GM18868 (cell line): ENCODE results near the gene ADARB2.
"Not testable (repeated sequence)": the region's sequence is repeated elsewhere in the genome, so short reads cannot be mapped to it uniquely, and the experiment has no call there.

Experiments used
- ATAC-seq: cut with Tn5 transposase; IDR thresholded peaks from one replicate; pipeline ENCODE4 v1.9.1; 2021; ENCODE audit warnings: mild to moderate bottlenecking, moderate library complexity; ENCODE audit not compliant: unreplicated experiment

ADARB2 gene

DNA sequence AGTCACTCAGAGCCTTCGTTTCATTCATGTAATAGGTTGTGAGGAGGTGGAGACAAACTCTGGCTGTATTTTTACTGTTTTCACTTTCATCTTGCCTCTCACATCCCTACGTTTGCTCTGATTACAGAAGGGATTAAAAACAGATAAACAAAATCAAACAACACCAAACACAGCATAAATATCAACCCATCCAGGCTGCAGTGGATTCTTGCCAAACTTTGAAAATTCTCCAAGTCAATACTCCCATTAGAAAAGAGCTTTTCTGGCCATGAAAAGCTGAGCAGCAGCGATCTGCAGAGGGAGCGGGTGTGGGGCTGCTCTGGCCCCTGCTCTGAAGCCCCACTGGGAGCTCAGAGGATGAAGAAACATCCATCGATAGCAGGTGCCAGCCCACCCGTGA is 397.9 kb downstream of the ADARB2 start:
- ATAC-seq = no peak

DNA sequence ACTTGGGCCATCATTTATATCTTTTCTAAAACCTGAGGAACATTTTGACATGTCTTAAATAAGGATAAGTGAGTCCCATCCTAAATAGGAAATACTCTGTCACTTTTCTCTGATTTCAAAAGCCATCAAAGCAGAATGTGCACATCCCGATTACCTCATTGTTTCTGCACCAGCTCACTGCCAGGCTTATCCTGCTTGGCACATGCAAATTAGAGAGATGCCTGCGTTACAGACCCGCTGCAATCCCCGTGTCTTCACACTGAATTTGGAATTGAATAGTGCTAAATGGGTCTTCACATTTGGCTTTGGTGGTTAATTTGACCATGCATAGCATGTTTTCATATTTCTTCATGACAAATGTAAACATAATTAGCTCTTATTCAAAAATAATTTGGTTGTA is 401.7 kb downstream of the ADARB2 start:
- ATAC-seq = no peak

DNA sequence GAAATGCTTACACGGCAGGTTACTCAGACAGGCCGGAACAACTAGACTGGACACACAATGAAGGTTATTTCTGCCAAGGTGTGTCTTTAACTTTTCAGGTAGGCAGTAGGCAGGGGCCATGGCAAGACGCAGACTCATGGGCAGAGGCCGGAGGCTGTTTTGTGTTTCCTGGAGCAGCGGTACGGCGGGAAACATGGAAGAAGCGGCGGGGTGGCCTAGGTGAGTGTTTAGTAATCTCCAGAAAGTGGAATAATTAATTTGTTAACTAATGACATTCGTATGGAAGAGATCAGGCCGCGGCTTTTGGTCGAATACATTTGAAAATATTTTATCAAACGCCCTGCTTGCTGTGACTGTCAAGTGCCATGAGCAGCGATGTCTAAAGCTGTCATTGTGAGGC is 403.3 kb downstream of the ADARB2 start:
- ATAC-seq = no peak

DNA sequence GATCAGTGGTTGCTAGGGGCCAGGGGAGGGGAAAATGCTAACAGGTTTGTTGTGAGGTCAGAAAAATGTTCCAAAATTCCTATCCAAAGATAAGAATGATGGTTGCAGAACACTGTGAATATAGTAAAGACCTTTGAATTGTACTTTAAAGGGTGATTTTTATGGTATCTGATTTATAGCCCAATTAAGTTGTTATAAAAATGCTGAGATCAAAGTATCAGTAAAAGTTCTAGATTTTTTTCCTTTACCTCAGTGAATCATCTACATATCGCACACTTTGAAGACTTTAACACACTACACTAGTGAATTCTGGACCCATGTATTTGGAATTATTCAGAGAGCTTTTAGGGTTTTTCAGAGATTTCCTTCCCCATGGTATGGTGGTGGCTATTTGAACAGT is 405.8 kb downstream of the ADARB2 start:
- ATAC-seq = no peak

DNA sequence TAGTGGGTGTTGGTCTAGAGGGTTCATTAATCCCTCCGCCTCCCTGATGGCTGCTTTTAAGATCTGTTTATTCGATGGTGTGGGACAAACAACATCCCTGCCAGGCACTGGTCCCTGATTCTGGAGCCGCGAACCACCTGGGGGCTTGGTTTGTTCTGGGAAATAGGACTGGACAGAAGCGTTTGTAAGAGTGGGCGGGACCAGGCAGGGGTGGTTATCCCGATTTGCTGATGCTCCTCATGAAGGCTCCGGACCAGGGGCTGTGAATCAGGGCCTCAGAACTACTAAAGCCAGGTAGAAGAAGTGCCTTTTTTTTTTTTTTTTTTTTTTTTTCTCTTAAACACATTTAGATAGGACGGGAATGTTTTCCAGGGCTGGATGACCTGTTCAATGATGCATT is 407.7 kb downstream of the ADARB2 start:
- no peak for ATAC-seq

DNA sequence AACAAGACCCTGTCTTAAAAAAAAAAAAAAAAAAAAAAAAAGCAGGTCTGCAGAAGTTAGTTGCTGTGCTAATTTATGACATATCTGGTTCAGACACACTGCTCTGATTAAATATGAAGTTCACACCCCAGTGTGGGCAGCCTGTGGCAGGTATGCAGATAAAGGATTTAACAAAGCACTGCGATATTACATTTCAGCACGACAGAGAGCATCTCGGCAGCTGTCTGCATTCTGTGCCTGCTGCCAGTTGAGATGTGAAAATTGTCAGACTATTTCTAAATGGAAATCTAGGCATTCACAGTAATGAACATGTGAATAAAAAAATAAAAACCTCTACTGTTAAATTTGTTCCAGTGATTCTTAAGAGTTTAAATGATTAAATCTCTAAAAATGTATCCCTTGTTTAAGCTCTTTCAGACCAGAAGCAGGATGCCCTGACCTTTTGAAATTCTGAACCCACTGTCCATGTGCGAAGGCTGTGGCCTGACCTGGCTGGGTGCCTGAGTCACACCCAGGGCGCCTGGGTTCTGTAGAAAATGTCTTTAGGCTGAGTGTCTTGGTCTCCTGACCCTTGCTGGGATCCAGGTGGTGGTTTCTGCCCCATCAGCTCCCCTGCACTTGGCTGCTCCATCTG is 408.2 kb downstream of the ADARB2 start:
- no peak for ATAC-seq

DNA sequence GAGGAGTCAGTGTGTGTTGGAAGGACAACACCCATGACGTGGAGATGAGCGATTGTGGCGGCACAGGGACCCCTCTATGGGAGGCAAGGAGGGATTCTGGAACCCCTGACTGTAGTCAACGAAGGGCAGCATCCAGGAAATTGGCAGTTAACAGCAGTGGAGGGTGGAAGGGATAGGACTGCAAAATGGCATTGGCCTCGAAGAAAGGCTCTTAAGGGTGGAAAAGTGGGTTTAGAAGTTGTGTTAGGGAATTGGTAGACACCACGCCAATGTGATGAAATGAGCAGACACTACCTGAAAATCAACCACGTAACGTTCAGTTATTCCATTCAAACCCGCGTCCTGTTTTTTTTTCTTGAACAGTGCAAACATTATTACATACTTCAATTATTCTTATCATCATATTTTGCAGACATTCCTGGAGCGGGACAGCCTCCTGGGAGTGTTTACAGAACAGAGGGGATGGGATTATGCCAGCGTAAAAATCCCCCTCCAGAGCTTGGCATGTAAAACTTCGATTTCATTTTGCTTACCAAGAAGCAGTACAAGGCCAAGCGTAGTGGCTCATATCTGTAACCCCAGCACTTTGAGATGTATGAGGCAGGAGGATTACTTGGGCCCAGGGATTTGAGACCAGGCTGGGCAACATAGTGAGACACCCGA is 409.0 kb downstream of the ADARB2 start:
- no peak for ATAC-seq

DNA sequence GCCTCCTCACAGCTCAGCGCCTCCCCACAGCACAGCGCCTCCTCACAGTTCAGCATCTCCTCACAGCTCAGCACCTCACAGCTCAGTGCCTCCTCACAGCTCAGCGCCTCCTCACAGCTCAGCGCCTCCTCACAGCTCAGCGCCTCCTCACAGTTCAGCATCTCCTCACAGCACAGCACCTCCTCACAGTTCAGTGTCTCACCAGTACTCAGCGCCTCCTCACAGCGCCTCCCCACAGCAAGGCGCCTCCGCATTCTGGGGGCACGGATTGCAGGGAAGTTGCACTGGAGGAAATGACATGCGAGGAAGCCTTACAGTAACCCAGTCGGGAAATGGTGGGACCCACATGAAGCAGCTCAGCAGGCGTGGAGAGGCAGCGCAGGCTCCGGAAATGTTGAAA is 409.6 kb downstream of the ADARB2 start:
- no peak for ATAC-seq

DNA sequence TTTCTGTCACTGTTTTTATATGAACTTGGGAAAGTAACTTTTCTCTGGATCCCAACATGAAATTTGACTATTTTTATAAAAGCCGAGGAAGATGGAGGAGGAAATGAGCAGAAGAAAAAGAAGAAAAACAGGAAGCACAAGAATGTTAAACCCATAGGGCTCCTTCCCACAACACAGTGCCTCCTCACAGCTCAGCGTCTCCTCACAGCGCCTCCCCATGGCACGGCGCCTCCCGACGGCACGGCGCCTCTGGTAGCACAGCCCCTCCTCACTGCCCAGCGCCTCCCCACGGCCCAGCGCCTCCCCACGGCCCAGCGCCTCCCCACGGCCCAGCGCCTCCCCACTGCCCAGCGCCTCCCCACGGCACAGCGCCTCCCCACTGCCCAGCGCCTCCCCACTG is 410.8 kb downstream of the ADARB2 start:
- ATAC-seq = not testable (repeated sequence)

DNA sequence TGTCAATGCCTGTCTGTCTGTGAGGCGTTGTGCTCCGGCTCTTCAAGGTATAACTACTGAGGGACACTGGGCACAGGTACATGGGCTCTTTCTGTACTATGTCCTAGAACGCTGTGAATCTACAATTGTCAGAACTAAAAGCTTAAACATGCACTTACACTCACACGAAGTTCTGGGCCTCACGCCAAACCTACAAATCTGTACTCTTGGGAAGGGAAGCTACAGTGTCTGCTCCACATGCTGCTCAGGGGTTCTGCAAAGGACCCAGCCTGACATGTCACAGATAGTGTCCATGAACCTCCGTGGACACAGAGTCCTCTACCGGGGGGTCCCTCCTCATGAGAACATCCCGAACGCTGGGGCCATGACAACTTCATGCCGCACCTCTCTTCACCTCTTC is 412.4 kb downstream of the ADARB2 start:
- ATAC-seq = no peak

DNA sequence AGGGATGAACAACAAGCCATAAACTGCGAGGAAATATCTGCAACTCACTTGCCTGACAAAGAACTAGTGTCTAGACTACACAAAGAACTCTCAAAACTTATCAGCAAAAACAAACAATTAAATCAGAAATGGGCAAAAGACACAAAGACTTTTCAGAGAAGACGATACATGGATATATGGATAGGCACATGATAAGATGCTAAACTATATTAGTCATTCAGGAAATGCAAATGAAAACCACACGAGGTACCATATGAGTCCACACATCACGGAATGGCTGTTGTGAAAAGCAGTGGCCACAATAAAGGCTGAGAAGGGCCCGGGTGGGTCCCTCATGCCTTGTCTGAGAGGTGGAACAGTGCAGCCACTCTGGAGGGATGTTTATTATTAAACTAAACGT is 413.4 kb downstream of the ADARB2 start:
- no peak for ATAC-seq

DNA sequence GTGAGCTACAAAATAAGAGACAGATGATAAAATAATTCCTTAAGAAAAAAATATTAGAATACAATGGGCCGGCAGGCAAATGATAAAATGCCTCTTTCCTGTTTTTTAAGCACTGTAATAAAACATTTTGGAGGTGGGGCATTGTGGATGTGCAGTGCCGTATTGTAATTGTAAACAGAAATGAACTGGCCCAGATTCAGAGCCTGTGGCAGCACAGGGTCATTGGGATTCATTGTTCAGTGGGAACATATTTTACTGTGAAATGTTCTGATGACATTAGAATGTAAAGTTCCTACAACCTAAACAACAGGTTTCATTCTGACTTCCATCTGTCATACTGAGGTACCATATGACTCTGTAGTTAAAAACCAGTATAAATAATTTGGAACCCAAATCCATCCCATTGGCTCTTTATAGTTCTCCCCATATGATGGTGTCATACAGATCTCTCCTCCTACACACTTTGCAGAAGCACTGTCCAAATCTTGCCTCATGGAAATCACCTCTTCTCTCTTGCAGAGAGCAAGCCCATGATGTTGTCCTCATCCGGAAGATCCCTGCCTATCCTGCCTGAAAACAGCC is 416.5 kb downstream of the ADARB2 start:
- ATAC-seq = no peak

DNA sequence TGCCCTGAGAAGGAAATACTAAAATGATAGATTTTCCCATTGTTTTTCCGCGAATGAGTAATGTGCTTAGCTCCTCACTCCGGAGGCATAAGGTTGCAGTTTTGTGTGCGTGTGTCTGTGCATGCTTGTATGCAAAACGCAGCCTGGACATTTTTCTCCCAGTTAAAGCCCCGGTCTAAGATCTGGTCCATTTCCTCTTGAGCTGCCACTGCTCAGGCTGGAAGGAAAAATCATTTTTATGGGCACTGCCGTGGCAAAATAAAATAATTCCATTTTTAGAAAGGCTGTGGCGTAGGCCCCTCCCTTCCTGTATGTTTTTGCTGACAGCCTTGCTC is 420.5 kb downstream of the ADARB2 start:
- no peak for ATAC-seq

DNA sequence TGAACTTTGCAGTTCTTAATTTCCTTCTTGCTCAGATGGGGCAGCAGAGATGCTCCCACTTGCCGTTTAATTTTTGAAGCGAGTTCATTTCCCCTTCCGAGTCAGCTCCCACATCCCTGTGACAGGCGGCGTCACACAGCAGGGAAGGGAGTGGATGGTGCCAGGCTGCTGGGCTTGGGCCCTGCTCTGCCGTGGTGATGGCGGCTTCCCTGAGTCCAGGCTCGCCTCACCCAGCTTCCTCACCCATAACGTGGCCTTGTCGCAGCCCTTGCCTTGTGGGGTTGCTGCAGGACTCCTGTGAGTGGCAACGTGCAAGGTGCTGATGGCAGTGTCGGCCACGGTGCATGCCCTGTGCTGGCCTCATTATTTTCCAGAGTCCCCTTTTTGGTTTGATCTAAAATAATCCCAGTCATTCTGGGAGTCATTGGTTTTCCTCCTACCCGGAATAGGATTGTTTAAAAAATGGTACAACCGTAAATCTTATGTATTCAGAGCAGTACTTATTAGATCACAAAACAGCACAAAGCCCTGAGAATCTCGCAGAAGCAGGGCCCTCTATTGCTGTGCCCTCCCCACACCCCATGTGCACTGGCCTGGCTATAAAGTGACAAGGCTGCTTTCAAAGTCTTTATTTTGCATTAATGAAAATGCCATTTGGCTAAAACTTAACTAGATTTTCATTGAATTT is 421.1 kb downstream of the ADARB2 start:
- no peak for ATAC-seq

DNA sequence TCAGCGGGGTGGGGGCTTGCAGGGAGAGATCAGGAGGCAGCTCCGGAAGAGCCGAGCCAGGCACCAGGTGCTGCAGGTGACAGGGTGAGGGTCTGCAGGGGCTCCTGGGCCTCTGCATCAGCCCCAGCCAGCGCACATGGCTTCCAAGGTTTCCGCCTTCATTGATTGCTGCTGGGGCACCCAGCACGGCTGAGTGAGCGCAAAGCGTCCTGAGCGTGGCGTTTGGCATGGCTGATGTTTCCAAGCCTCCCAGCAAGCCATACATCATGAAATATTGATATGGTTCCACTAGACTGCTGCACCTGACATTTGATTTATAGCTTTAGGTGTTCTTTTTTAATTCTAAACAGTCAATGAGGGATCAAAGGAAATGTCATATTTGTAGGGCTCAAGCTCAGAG is 422.1 kb downstream of the ADARB2 start:
- ATAC-seq = no peak

DNA sequence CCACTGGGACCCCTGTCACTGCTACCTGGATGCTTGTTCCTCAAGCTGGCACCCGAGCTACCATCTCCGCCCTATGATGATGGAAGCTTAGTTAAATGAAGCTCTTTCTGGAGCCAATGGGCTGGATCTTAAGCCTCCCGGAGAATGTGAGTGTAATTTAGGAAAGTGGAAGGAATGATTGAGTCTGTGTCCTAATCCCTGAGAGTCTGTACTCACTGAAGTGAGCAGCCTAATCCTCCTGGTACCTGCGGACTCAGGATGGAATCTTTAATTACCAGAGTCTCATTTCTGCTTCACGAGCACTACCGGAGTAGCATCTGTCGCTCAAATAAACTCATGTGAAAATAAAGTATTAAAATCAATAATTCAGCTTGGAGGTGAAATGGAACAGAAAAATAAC is 425.6 kb downstream of the ADARB2 start:
- ATAC-seq = no peak

DNA sequence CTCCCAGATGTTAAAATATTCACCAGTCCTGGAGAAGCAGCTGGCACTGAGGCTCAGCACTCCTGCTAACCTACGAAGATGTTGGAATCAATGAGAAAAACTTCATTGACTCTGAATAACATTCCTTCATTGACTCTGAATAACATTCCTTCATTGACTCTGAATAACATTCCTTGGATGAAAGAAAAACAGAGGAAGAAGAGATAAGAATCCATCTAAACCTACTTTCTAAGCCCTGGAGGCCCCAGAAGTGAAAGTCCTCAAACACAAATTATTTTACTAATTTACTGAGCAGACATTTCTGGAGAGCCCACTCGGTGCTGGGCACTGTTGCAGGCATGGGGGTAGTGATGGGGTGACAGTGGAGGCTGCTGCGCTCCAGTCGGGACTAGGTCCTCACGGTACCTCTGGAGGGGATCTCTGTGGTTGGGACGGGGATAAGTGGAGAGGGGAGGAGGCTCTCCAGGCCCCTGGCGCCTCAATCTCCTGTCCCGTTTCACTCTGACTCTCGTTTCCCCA is 427.0 kb downstream of the ADARB2 start:
- no peak for ATAC-seq

DNA sequence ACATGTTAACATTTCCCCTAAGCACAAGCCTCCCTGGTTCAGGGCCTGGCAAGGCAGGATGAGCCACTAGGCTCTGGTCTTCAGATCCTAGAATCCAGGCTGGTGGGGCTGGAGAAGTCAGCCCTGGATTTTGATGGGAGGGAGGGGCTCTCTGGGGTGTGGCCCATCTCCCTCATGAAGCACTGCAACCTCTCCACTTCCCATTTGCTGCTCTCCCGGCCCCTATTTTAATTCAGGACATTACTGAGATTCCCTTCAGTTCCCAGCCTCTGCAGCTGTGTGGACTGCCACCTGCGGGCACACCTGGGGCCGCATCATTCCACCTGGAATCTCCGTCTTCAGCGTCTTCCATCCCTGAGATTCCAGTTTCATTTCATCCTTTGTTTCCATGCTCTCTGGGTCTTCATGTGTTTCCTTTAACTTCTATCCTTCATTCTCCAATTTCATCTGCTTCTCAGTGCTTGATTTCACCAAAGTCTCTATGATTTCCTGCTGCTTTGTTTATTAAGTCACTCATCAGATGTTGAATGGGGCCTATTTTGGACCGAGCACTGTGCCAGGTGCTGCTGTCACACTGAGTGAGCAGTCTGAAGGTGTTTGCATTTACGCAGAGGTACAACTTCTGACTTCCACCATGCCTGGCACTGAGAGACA is 427.6 kb downstream of the ADARB2 start:
- no peak for ATAC-seq

DNA sequence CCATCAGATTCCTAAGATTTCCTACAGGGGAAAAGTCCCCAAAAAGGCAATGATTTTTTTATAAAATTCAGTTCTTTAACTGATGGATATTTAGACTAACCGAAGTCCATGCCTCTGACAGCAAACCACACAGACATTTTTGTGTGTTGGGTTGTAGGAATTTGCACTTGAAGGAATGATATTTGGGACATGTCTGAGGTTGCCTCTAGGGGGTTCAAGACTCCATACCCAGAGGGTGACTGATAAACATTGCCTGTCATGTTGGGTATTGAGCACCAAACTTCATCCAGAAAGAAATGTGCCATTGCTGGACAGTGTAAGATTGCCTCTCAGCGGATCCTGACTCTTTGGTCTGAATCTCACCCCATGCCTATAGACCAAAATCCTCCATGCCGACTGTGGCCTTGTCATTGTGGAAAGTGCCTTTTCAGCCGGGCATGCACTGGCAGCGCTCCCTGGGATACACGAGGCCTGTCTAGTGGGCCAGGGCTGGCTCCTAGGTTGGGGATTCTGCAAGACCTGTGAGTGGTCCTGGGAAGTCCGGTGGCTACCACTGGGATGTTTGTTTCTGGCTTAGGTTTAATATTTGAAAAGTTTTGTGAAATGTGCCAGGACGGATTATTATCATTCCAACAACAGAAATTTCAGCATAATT is 428.2 kb downstream of the ADARB2 start:
- ATAC-seq = no peak

DNA sequence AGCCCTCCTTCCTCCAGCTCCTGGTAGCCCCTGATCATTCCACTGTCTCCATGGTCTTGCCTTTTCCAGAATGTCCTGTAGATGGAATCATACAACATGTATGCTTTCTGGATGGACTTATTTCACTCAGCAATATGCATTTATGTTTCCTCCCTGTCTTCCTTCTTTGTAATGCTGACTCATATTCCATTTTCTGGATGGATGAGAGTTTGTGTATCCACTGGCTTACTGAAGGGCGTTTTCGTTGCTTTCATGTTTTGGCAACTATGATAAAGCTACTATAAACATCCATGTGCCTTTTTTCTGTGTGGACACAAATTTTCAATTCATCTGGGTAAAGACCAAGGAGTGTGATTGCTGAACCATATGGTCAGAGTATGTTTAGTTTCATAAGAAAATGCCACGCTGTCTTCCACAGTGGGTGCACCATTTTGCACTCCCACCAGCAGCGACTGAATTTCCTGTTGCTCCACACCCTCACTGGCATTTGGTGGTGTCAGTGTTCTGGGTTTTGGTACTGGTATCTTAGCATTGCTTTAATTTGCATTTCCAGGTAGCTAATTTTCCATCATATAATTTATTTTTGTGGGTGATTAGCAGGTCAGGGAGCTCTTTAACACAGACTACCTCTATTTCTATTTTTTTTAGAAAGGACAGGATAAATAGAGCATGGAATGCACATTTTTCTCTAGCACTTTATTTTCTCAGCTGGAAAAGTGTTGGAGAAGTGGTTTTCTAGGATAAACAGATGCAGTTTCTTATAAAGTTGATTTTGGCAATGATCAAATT is 429.0 kb downstream of the ADARB2 start:
- no peak for ATAC-seq
